GM21723 (cell line): ENCODE measurements around the gene CMPK1.

ENCODE experiments used
- ATAC-seq: cut with Tn5 transposase; IDR thresholded peaks from one replicate; pipeline ENCODE4 v1.9.1; 2021; ENCODE audit warnings: mild to moderate bottlenecking, moderate library complexity; ENCODE audit not compliant: unreplicated experiment

The CMPK1 gene

GRCh38 chr1:47390843-47391242 is 57.3 kb downstream of the CMPK1 start:
- no peak for ATAC-seq

DNA sequence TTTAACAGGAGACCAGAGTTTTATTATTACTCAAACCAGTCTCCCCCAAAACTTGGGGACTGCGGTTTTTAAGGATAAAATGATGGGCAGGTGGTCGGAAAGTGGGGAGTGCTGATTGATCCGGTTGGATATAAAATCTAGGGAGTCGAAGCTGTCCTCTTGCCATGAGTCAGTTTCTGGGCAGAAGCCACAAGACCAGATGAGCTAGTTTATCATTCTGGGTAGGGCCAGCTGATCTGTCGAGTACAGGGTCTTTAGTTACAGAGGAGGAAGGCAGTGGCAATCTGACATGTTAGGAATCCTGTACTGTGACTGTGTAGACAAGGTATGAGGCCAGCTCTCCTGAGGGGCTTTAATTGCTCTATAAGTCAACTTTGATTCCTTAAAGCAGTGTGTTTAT is 59.6 kb downstream of the CMPK1 start:
- no peak for ATAC-seq

GRCh38 chr1:47395433-47395832 is 61.8 kb downstream of the CMPK1 start:
- no peak for ATAC-seq

- ATAC-seq: no peak
These were observed 63.1 kb downstream of the CMPK1 start for GRCh38 chr1:47396671-47397196.

GRCh38 chr1:47399138-47399845 is 65.7 kb downstream of the CMPK1 start:
- no peak for ATAC-seq

- no peak for ATAC-seq
These were observed 66.2 kb downstream of the CMPK1 start for GRCh38 chr1:47399846-47400155.

- no peak for ATAC-seq
These were observed 68.2 kb downstream of the CMPK1 start for GRCh38 chr1:47401761-47402160.

DNA sequence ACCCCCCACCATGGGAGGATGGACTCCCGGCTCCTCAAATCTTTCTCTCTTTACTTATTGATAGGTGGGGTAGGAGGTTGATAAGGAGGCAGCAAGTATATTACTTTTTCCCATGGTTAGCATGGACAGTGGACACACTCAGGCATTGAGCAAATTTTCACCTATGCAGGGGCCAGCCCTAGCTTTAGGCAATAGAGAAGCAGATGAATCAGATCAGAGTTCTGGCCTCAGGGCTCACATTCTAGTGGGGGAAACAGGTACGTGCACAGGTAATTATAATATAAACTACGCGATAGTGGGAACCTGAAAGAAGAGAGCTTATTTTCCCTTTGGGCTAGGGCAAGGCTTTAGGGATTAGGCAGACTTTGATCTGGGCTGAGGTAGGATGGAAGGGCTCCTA is 69.0 kb downstream of the CMPK1 start:
- ATAC-seq: no peak

DNA sequence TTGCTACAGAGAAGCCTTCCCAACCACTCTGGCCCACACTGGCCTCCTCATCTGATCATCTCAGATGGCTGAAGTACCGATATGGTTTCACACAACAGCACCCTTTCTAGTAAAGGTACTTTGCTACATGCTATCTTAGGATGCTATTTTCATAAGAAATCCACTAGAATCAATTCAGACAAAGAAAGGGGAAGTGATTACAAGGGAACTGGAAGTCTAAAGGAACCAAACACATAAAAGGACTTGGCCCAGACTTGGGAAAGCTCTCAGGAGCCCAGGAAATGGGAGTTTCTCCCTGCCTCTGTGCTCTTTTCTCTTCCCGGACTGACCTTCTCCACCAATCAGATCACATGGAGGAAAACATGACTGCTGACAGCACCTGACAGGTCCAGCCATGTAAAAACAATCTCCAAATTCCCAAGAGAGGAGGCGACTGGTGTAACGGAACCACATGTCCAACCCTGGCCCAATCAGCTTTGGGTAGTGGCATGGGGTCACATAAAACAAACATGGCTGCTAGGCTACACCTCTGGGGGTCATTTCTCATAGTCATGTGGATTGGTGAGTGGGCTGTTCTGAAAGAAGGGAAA is 69.8 kb downstream of the CMPK1 start:
- no peak for ATAC-seq

GRCh38 chr1:47405697-47406096 is 72.1 kb downstream of the CMPK1 start:
- ATAC-seq: no peak

DNA sequence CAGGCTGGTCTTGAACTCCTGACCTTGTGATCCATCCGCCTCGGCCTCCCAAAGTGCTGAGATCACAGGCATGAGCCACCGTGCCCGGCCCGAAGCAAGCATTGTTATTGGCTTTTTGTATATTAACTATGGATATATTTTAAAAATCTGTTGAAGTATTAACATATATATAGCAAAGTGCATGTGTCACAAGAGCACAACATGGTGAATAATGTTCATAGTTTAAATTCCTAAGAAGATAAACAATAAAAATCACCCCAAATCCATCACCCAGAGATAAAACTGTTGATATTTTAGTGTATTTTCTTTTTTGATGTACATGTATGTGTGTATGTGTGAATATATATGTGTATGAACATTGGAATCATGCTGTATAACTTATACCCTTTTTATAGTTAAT is 73.4 kb downstream of the CMPK1 start:
- no peak for ATAC-seq

- ATAC-seq: no peak
These were observed 73.9 kb downstream of the CMPK1 start for GRCh38 chr1:47407481-47407880.

GRCh38 chr1:47409311-47410067 is 75.9 kb downstream of the CMPK1 start:
- ATAC-seq: no peak

DNA sequence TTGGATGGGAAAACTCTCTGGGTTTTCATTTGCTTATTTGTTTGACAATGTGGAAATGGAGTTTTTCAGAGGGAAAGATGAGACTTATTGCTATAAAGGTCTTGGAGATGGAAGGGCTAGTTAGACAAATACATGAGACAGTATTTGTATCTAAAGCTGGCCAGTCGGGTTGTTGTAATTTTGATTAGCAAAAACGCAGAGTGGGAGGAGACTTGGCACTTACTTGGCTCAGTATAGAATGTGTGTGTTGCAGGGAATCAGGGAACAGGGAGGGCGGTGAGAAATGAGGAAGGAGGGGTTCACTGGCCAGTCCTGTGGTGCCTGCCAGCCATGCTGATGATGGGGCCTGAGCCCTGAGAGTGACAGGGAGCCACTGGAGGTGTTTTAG is 76.5 kb downstream of the CMPK1 start:
- ATAC-seq: no peak

- ATAC-seq: no peak
These were observed 77.8 kb downstream of the CMPK1 start for GRCh38 chr1:47411436-47411835.

- no peak for ATAC-seq
These were observed 78.8 kb downstream of the CMPK1 start for GRCh38 chr1:47412437-47412836.

DNA sequence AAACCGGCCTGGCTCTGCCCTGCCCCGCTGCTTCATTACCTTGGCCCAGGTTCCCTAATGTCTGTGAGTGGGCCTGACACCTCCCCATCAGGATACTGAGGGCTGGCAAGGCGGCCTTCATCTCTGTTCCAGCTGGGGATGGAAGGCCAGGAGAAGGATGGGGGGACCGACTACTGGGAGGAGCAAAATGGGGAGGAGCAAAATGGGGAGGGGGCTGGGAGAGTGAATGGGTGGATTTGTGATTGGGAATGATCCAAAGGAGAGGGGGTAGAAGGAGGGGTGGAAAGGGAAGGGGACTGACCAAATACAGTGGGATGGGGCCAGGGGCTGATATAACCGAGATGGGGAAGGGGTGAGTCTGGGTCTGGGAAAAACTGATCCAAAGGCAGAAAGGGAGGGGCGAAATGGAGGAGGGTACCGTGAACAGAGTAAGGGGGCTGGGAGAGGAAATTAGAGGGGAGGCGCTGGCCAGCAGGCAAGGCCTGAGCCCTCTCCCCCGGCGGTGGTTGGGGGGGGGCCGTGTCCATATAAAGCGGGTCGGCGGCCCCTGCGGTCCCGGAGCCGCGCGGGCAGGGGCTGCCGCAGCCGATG is 82.2 kb downstream of the CMPK1 start, which contains the start of gene FOXE3:
TSS of gene FOXE3 (plus strand) at position 558 of the 591 bp plus-strand sequence. CDS start at position 589, 31 bp downstream.
- ATAC-seq: no peak

GRCh38 chr1:47416319-47417169 is 83.0 kb downstream of the CMPK1 start:
- no peak for ATAC-seq

- no peak for ATAC-seq
These were observed 83.8 kb downstream of the CMPK1 start for GRCh38 chr1:47417170-47418044.

DNA sequence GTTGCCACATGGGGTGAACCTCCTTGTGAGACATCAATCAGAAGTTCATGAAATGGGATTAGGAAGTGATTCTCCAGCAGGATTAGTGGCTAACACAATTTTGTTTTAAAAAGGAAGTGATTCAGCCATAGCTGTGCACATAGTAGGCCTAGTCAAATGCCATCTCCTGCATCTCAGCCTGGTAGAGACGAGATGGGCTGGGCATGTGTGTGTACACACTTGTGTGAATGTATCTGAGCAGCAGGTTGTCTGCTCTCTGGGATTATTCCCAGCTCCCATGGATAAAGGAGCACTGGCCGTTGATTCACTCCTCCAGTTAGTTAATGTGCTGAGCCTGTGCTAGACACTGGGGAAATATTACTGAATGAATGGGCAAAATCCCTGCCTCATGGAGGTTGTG is 84.5 kb downstream of the CMPK1 start:
- ATAC-seq: no peak
